NB4 (cell line): ENCODE data around the gene DIAPH3.

Experiments used
- CTCF ChIP-seq: IDR thresholded peaks from one replicate; pipeline ENCODE4 v1.5.1; 2012; ENCODE audit warnings: low read depth, low read length
- MYC ChIP-seq: IDR thresholded peaks from 2 replicates; pipeline ENCODE4 v1.6.1; 2011; ENCODE audit warnings: low read depth, low read length
- POLR2A ChIP-seq: IDR thresholded peaks from 2 replicates; pipeline ENCODE4 v1.6.1; 2011; ENCODE audit warnings: mild to moderate bottlenecking; ENCODE audit not compliant: insufficient read length; ENCODE audit errors: extremely low read depth
- TF ChIP-seq, protein P1 (sequence below): IDR thresholded peaks from 2 replicates; pipeline ENCODE4 v1.6.1; 2011; ENCODE audit warnings: low read depth, low read length

DNA sequence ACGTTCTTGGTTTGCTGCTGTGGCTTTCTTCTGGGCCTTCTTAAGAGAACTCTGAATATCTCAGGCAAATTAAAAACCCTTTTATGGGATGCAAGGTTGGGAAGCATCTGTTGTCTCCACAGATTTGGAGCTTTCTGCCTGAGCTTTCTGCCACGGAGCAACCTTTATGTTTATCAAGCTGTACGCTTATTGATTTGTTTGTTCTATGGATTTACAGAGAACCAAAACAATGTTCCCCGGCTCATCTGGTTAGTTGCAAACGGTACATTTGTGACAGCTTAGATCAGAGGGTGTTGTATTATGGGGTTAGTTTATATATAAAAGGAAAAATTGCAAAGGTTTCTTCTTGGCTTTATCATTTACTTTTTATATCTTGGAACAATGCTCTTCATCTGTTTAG is 479.6 kb downstream of the DIAPH3 start:
- no peak for TF ChIP-seq POLR2A
- TF ChIP-seq CTCF: no peak
- TF ChIP-seq MYC: no peak
- TF ChIP-seq, protein P1, sequence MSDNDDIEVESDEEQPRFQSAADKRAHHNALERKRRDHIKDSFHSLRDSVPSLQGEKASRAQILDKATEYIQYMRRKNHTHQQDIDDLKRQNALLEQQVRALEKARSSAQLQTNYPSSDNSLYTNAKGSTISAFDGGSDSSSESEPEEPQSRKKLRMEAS: no peak
